DMS153 (cell line): Measurements from ENCODE around the gene CLEC10A.
"Not testable (repeated sequence)": the region's sequence is repeated elsewhere in the genome, so short reads cannot be mapped to it uniquely, and the experiment has no call there.

Source experiments
- DNase-seq: peaks from one replicate; lab custom pipeline; 2025; lab: John Stamatoyannopoulos, UW

CLEC10A gene

DNA sequence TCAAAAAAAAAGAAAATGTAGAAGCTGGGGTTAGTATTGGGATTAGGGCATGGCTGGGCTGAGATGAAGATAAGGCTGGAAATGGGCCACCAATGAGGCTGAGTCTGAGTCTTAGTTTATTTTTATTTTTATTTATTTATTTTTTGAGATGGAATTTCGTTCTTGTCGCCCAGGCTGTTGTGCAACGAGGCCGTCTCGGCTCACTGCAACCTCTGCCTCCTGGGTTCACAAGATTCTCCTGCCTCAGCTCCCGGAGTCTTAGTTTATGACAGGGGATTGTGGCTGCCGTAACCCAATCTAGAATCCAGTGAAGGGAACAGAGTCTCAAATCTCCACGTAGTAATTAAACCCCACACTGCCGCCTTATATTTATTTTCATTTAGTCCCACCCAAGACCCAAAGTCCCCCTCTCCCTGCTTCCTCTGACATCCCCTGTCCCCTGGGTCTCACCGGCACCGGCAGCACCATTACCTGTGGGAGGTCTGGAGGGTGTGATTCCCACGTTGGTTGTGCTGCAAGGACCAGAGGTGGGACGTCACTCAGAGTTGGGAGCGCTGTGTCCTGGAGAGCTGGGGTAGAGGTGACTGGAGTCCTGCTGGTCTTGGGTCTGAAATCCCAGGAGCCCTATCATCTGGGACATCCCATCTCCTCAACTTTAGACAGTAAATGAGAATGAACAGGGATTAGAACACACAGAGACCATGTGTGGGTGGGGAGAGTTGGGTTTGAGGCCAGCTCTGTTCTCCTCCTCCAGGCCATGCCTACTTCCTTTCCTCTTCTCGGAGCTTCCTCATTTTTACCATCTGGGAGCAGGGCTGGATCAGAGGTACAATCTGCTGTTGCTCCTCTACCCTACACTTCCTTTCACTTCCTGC is at the start of gene CLEC10A:
Gene CLEC10A (minus strand): TSS at position 671 of the 875 bp plus-strand sequence. CDS start 1,439 bp downstream, outside the sequence.
- no peak for DNase-seq

GRCh38 chr17:7129311-7129710 is 49.3 kb upstream of the CLEC10A start:
- DNase-seq: no peak

DNA sequence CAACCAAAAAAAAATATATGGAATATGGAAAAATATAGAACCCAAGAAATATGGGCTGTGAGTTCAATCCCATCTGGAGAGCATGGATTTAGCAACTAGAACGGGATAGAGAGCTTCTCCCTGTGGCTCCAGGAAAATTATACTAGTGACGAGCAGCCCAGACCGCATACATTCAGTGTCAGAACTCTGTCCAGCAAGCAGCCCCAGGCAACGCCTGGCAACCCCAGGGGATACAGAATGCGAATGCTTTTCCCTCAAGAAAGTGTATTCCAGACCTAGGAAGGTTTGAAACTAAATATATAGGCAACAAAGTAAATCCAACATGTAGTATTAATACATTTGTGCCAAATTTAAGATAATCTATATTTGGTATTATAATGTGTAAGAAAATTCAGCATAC is 48.1 kb upstream of the CLEC10A start:
- DNase-seq: no peak

DNA sequence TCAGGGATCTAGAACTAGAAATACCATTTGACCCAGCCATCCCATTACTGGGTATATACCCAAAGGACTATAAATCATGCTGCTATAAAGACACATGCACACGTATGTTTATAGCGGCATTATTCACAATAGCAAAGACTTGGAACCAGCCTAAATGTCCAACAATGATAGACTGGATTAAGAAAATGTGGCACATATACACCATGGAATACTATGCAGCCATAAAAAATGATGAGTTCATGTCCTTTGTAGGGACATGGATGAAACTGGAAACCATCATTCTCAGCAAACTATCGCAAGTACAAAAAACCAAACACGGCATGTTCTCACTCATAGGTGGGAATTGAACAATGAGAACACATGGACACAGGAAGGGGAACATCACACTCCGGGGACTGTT is 47.5 kb upstream of the CLEC10A start:
- DNase-seq: not testable (repeated sequence)

DNA sequence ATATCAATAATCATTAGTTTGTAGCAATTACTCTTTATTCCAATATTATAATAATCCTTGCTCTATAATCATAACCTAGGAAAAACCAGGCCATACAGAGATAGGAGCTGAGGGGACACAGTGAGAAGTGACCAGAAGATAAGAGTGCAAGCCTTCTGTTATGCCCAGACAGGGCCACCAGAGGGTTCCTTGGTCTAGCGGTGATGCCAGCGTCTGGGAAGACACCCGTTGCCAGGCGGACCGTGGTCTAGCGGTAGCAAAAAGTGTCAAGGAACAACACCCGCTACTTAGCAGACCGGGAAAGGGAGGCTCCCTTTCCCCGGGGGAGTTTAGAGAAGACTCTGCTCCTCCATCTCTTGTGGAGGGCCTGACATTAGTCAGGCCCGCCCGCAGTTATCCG is 46.3 kb upstream of the CLEC10A start:
- DNase-seq: not testable (repeated sequence)

DNA sequence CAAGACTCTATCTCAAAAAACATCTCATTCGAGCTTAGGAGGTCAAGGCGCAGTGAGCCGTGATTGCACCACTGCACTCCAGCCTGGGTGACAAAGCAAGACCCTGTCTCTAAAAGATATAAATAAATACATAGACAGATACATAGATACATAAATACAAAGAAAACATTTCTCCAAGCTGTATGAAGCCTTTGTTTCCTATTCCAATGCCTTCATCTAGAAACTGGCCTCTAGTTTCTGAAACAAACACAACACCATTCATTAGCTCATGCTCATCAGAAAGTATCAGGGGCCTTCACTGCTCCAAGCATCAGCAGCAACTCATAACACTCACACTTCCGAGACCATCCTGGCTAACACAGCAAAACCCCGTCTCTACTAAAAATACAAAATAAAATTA is 44.9 kb upstream of the CLEC10A start:
- no peak for DNase-seq

DNA sequence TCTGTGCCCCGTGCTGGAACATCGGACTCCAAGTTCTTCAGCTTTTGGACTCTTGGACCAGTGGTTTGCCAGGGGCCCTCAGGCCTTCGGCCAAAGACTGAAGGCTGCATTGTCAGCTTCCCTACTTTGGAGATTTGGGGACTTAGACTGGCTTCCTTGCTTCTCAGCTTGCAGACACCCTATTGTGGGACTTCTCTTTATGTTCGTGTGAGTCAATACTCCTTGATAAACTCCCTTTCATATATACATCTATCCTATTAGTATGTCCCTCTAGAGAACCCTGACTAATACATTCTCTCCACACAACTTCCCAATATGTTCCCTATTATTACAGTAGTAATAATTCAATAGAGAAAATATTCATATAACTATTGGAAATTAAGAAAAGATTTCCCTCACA is 43.8 kb upstream of the CLEC10A start:
- DNase-seq: no peak

DNA sequence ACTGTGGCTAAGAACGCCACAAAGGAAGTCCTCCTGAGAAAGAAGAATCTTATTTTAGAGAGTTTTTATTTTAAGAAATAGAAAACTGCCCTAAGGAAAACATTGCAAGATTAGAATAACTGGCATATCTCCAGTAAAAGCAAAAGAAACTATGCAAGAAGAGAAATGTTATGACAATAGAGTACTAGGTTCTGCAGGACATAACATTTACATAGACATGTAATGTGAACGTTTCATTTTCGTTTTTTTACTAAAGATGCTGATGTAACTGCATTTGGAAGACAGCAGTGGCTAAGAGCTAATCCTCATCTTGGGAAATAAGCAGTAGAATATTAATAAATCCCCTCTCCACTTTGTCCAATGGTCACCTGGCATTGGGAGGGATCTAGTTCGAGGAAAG is 42.3 kb upstream of the CLEC10A start:
- DNase-seq: no peak

GRCh38 chr17:7120635-7121034 is 40.6 kb upstream of the CLEC10A start:
- DNase-seq: not testable (repeated sequence)

DNA sequence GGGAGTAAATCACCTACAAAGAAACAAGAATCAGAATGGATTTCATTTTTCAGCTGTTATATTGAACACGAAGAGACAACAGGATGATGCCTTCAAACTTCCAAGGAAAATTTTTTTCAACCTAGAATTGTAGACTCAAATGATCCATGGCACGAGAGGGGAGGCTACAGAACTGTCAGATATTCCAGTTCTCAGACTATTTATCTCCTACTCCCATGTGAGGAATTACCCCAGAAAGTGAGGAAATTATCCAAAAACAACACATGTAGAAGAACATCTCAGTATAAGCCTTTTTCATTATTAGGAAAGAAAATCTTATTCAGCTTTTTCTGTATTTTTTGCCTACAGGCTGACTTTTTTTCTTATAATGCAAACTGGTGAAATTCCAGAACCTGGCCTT is 40.1 kb upstream of the CLEC10A start:
- no peak for DNase-seq

DNA sequence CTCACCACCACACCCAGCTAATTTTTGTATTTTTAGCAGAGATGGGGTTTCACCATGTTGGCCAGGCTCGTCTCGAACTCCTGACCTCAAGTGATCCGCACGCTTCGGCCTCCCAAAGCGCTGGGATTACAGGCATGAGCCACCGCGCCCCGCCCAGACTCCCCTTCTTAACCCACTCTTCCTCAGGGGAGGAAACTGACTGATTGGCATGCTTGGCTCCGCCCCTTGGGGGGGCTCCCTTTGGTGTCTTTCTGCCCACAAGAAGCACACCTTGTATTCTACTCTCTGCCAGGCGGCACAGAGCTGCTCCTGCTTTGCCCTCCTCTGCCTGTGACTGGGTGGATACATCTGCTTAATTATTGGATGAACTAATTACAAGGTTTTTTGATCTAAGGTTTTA is 39.3 kb upstream of the CLEC10A start:
- no peak for DNase-seq

DNA sequence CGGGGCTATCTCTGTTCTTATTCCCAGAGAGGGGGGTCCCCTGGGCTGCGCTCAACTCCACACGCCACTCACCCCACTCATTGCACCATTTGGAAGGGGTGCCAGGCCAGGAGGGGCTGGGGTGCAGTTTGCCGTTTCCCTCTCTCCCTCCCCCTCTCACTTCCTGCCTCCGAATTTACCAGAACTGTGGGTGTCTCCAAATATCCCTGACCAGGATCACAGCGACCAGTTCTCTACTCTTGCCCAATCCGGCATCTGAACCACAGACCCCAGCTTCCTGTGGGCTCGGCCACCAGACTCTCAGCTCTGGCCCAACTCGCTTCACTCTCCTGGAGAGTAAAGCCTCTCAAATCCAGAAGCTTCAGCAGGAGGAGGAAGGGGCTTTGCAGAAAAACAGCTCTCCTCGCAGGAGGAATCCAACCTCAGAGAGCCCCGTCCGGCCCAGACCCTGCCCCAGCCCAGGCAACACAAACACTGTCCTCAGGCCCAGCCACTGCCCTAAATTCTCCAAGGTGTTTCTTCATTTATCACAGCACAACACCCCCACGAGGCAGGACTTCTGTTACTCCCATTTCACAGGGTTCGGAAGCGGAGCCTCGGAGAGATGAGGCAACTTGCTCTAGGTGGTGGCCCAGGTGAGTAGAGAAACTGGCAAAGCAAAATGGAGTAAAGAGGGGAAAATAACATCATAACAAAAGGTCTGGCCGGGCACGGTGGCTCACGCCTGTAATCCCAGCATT is 35.0 kb upstream of the CLEC10A start:
- no peak for DNase-seq

DNA sequence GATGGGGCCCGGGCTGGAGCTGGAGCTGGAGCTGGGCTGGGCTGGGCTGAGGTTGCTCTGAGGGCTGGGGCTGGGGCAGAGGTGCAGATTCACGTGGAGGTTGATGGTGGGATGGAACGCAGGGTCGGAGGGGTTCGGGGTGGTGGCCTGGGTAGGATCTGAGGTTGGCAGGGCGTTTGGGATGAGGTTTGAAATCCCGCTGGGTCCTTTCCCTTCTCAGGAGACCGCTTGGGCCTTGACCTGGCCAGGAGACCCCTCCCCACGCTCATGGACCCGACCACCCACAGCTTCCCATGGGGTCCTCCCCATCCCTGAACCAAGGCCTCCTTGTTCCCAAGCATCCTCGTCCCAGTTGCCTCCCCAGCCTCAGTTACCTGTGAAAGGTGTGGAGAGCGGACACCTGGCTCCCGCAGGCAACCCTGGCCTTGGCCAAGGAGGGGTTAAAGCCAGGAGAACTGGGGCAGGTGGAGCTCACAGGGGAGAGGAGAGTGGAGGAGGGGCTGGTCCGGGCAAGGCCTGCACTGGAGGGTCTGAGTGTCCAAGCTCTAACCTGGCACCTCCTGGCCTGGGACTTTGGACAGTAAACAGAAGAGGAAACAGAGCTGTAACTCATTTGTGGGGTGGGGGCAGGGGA is 34.3 kb upstream of the CLEC10A start, which contains the start of gene ASGR2:
Gene ASGR2 (minus strand): TSS at position 582 of the 634 bp plus-strand sequence. CDS start 582 bp downstream, outside the sequence.
- no peak for DNase-seq

GRCh38 chr17:7113273-7114071 is 33.4 kb upstream of the CLEC10A start:
- no peak for DNase-seq

- DNase-seq: no peak
Measured at GRCh38 chr17:7112510-7113108, 32.6 kb upstream of the CLEC10A start.

- no peak for DNase-seq
Measured at GRCh38 chr17:7111784-7112509, 31.9 kb upstream of the CLEC10A start.

GRCh38 chr17:7110617-7111306 is 30.7 kb upstream of the CLEC10A start:
- no peak for DNase-seq

- no peak for DNase-seq
Measured at GRCh38 chr17:7109461-7110322, 29.6 kb upstream of the CLEC10A start.

GRCh38 chr17:7108981-7109380 is 28.9 kb upstream of the CLEC10A start:
- DNase-seq: no peak
